HG02870 (cell line): Measurements from ENCODE around the gene FADS2.
"Not testable (repeated sequence)": the region's sequence is repeated elsewhere in the genome, so short reads cannot be mapped to it uniquely, and the experiment has no call there.

Experiments used
- ATAC-seq: cut with Tn5 transposase; IDR thresholded peaks from one replicate; pipeline ENCODE4 v1.9.1; 2021; ENCODE audit warnings: mild to moderate bottlenecking, moderate library complexity; ENCODE audit not compliant: unreplicated experiment

Gene FADS2

GRCh38 chr11:61864814-61865775 lies 37.0 kb downstream of the FADS2 start:
- no peak for ATAC-seq

- ATAC-seq: no peak
Observed at GRCh38 chr11:61866231-61866957, 38.3 kb downstream of the FADS2 start.

- no peak for ATAC-seq
Observed at GRCh38 chr11:61866958-61867343, 38.9 kb downstream of the FADS2 start.

GRCh38 chr11:61868571-61869428 lies 40.7 kb downstream of the FADS2 start:
- ATAC-seq: no peak

GRCh38 chr11:61869429-61869707 lies 41.3 kb downstream of the FADS2 start:
- ATAC-seq: no peak

- ATAC-seq: no peak
Observed at GRCh38 chr11:61869708-61870451, 41.8 kb downstream of the FADS2 start.

- ATAC-seq: no peak
Observed at GRCh38 chr11:61870541-61871031, 42.5 kb downstream of the FADS2 start.

- no peak for ATAC-seq
Observed at GRCh38 chr11:61871158-61871597, 43.1 kb downstream of the FADS2 start.

GRCh38 chr11:61872935-61873565 lies 45.0 kb downstream of the FADS2 start:
- ATAC-seq: no peak

- ATAC-seq: no peak
Observed at GRCh38 chr11:61873588-61874376, 45.7 kb downstream of the FADS2 start.

GRCh38 chr11:61874377-61874809 lies 46.3 kb downstream of the FADS2 start:
- no peak for ATAC-seq

GRCh38 chr11:61874853-61875252 lies 46.8 kb downstream of the FADS2 start:
- ATAC-seq: no peak

GRCh38 chr11:61875698-61876097 lies 47.6 kb downstream of the FADS2 start:
- ATAC-seq: no peak

GRCh38 chr11:61879152-61879551 lies 51.1 kb downstream of the FADS2 start:
- no peak for ATAC-seq

- no peak for ATAC-seq
Observed at GRCh38 chr11:61880031-61880430, 51.9 kb downstream of the FADS2 start.

- ATAC-seq: no peak
Observed at GRCh38 chr11:61880454-61880853, 52.4 kb downstream of the FADS2 start.

GRCh38 chr11:61881397-61881796 lies 53.3 kb downstream of the FADS2 start:
- no peak for ATAC-seq

GRCh38 chr11:61882267-61882666 lies 54.2 kb downstream of the FADS2 start:
- ATAC-seq: not testable (repeated sequence)

GRCh38 chr11:61882879-61883278 lies 54.8 kb downstream of the FADS2 start:
- no peak for ATAC-seq
